Breast epithelium (tissue), 3 donors: ENCODE data around the gene FAM174C.
A peak's percentile ranks its signal among the peaks of the same experiment; 100 is the strongest.

Experiments
- POLR2A ChIP-seq: fragments of 450-650 bp; IDR thresholded peaks from one replicate; pipeline ENCODE4 v1.6.1; 2016; ENCODE audit warnings: antibody characterized with exemption, mild to moderate bottlenecking, moderate library complexity
- POLR2AphosphoS5 ChIP-seq, 3 donors: sonication (generic); formaldehyde crosslinking; IDR thresholded peaks; one replicate each; pipeline ENCODE4 v1.6.1; 2017; ENCODE audit warnings: antibody characterized with exemption in 3 of 3
- TF ChIP-seq, protein P1 (sequence below), 3 donors: fragments of 450-650 bp; IDR thresholded peaks; one replicate each; pipeline ENCODE4 v1.5.1; 2016 to 2017; ENCODE audit warnings: antibody characterized with exemption in 3 of 3, mild to moderate bottlenecking in 3 of 3, moderate library complexity in 3 of 3

GRCh38 chr19:1237027-1237659 is 38.2 kb upstream of the FAM174C start:
- TF ChIP-seq, protein P1, sequence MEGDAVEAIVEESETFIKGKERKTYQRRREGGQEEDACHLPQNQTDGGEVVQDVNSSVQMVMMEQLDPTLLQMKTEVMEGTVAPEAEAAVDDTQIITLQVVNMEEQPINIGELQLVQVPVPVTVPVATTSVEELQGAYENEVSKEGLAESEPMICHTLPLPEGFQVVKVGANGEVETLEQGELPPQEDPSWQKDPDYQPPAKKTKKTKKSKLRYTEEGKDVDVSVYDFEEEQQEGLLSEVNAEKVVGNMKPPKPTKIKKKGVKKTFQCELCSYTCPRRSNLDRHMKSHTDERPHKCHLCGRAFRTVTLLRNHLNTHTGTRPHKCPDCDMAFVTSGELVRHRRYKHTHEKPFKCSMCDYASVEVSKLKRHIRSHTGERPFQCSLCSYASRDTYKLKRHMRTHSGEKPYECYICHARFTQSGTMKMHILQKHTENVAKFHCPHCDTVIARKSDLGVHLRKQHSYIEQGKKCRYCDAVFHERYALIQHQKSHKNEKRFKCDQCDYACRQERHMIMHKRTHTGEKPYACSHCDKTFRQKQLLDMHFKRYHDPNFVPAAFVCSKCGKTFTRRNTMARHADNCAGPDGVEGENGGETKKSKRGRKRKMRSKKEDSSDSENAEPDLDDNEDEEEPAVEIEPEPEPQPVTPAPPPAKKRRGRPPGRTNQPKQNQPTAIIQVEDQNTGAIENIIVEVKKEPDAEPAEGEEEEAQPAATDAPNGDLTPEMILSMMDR (IDR thresholded peaks at IDR 0.05) = no peak
- TF ChIP-seq POLR2A (peak; percentile 12), POLR2AphosphoS5 (IDR thresholded peaks at IDR 0.05) (no peak)
